NCI-H345 (cell line): ENCODE results near the gene CYCS.

ENCODE experiments used
- DNase-seq: peaks from one replicate; lab custom pipeline; 2025; lab: John Stamatoyannopoulos, UW

CYCS gene

DNA sequence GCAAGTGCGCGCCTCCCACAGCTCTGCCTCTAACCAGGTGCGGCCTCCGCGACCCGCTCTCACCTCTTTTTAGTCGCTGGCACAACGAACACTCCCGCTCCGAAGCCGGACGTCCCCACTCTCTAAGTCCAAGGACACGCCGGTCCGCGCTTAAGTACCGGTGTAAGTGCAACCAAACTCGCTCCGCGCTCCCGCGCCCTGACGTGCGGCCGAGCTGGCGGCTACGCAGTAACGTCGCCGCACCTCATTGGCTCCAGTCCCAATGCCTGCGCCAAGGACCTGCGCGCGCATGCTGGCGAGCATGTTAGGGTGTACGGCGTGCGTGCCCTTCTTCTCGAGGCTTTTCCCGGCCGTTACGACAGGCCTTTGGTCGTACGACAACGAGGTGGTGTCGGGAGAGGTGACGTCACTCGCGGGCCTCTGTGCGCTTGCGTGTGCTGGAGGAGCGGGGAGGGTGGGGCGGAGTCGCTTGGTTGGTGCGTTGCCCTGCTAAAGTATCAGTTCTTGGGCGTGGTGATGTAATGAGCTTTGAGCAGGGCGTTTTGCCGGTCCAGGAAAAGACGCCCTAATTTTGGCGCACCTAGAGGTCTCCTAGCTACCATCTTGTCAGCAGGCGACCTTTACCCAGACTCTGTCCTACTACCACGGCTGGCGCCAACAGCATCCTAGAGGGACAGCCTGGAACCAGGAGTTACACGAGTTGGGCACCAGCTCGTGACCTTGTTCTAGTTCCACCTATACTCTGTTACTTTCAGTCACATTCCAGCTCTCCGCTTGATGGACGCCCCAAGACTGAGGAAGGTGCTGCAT lies at the start of gene CYCS:
Gene CYCS (minus strand): TSS at position 124 of the 810 bp plus-strand sequence. CDS start 1,141 bp downstream, outside the sequence.
- peak; percentile 100 for DNase-seq

DNA sequence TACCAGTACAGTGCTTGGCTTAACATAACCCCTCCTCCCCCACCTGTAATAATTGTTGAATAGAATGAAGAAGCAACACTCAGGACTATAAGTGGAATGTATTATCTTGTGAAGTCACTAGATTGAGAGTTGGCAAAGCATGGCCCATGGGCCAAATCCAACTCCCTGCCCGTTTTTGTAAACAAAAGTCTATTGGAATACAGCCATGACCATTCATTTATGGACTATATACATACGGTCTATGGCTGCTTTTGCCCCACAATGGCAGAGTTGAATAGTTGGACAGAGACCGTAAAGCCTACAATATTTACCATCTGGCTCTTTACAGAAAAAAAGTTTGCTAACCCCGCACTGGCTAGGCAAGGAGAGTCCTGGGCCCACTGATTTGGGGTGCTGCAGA lies 48.1 kb upstream of the CYCS start:
- DNase-seq = no peak

DNA sequence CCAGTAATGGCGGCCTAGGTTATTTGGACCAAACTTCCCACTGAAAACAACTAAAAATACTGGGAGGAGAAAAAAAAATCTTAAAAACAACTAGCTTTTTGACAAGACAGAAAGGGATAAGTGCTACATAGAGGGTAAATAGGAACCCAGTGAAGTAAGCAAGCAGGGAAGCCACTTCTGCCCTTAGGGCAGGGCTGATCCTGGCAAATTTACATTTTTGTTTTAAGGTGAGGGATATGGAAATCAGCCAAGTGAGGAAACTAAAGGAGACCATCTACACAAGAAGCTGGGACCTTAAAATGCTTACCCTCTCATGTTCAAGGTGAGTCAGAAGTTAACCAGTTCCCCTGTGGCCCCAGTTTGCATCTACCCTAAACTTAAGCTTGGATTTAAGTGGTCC lies 46.5 kb upstream of the CYCS start:
- no peak for DNase-seq

DNA sequence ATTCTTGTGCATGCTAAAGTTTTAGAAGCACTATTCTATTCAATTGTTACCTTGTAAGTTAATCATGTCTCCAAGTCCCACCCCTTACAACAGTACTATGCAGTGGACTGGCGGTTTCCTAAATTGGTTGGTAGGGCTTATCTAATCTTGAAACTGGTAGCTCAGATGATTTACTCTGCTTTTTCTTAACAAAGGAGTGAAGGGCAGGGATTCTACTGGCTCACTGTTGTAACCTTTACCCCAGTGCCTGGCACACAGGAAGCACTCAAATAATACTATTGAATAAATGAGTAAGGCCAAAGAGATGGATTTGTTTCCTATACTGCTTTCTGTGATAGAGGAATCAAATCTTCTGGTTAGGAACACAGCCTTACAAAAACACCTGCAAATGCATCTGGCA lies 46.0 kb upstream of the CYCS start:
- DNase-seq = no peak

DNA sequence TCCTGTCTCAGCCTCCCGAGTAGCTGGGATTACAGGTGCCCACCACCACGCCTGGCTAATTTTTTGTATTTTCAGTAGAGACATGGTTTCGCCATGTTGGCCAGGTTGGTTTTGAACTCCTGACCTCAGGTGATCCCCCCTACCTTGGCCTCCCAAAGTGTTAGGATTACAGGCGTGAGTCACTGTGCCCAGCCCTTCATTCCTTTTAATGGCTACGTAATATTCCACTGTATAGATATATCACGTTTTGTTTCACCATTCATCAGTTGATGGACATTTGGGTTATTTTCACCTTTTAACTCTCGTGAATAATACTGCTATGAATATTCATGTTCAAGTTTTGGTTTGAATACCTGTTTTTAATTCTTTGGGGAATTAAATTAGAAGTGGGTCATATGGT lies 44.6 kb upstream of the CYCS start:
- no peak for DNase-seq

DNA sequence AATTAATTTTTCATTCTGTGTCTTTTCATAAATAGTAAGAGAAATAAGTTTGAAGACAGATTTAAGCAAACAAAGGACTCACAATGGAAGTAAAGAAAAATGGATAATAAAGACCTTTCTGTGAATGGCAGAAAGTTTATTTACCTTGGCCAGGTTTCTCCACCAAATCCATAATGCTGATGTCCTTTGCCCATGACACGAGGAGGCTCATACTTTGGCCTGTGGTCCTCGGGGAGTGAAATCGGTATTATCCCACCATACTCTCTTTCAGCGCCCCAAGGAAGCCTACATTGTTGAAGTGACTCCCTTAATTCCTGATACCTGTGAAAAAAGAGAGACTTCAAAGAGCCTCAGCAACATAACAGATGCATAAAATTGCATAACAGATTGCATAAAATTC lies 43.1 kb upstream of the CYCS start:
- no peak for DNase-seq

DNA sequence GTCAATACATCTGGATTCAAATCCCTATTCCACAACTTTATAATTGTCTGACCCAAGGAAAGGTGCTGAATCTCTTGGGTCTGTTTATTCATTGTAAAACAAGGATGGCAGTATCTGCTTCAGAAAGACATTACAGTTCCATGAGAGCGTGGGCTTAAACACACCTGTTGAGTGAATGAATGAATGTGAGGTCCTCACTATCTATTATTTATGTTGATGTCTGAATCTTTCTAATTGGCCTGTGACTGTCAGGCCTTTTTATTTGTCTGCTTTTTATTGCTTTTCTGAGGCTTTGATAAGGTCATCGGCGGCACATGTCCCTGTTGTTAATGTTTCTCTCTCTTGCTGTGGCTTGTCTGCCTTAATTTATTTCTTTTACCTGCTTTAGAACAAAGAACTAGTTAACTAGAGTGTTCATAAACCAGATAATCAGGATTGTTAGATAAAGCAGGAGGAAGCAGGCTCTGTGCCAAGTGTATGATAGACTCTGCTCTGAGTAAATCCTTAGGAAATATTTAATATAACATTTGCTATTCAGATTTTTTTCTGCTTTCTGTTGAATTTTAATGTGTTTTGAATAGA lies 42.3 kb upstream of the CYCS start:
- DNase-seq = peak; percentile 23

DNA sequence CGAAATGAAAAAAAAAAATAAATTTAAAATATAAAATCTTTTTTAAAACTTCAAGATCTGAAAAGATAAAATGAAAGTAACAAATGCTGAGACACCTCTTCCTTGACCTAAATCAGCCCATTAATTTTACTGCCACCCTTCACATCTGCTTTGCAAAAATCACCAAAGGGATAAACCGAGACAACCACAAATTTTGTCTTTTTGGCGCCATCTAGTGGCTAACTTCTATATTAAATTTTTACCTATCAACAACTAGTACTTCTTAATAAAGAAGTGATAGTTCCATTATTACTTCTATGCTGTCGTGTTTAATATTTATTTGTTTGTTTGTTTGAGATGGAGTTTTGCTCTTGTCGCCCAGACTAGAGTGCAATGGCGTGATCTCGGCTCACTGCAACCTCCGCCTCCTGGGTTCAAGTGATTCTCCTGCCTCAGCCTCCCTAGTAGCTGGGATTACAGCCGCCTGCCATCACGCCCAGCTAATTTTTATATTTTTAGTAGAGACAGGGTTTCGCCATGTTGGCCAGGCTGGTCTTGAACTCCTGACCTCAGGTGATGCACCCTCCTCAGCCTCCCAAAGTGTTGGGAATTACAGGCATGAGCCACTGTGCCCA lies 35.0 kb upstream of the CYCS start:
- DNase-seq = peak; percentile 57

DNA sequence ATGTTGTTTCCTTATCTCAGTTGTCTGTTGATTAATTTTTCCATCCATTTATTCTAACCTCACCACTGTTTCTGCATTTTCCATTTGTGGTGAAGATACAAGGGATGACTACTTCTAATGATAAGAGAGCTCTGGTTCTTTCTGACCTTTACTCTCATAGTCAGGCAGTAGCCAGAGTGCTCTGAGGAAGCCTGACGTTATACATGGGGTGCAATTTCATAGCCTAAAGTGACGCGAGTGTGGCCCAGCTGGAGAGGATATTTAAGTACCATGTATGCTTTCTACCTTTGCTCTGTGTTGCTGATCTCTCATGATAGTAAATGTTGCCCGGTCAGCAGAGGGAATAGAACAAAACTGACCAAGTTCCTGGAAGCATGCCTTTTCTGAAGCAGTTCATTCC lies 33.9 kb upstream of the CYCS start:
- DNase-seq = no peak

DNA sequence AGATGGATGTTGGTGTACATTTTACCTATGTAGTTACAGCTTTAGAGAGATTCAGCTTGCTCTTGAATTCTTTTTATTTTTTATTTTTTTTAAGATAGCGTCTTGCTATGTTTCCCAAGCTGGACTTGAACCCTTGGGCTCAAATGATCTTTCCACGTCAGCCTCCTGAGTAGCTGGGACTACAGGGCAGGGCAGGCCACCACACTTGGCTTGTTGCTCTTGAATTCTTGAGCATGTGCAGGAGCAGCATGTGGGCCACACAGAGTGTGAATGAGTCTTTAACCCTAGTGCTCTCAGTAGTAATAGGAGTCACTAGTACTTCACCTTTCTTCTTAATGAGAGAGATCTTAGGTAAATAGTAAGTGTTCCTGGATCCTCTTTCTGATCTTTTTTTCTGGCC lies 26.7 kb upstream of the CYCS start:
- no peak for DNase-seq

DNA sequence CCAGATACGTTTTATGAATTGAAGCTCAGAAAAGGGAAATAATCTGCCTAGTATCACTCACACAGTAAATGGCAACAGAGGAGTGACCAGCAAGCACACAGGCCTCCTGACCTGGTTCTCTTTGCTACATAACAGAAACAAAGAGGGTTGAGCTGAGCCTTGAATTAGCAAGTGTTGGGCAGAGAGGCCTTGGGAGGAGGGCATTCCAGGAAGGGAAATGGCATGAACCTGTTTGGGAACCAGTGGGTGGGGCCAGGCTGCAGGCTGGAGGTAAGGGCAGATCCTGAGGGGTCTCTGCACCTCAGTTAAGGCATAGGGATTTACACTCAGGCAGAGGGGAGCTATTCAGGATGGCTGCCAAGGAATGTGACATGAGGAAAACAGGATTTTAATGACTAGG lies 24.8 kb upstream of the CYCS start:
- no peak for DNase-seq

DNA sequence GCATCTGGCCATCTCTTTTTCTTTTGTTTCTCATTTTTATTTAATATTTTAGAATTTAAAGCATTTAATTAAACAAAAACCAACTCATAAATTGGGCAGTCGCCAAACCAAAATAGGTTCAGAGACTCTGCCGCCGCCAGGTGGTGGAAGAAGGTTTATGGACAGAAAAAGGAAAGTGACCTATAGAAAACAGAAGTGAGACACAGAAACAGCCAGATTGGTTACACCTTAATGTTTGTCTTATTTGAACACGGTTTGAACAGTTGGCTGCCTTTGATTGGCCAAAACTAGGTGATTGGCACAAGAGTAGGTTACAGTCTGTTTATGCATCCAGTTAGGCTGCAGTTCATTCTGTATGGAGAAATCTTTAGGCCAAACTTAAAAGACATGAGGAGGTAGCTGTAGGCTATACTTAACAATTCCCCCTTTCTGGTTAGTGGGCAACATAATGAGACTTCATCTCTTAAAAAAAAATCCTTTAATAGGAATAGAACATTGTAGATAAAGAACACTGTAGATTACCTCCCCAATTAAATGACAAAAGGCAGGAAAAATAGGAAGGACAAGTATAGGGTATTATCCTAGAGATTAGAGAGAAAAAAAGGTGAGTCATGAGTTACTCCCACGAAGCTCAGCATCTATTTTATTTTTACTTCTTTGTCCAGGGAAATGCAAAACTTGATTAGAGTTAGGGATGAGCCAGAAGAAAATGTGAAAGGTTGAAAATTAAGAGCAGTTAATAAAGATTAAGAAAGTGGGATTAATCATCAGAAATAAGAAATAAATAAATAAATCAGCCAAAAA lies 23.9 kb upstream of the CYCS start:
- no peak for DNase-seq

DNA sequence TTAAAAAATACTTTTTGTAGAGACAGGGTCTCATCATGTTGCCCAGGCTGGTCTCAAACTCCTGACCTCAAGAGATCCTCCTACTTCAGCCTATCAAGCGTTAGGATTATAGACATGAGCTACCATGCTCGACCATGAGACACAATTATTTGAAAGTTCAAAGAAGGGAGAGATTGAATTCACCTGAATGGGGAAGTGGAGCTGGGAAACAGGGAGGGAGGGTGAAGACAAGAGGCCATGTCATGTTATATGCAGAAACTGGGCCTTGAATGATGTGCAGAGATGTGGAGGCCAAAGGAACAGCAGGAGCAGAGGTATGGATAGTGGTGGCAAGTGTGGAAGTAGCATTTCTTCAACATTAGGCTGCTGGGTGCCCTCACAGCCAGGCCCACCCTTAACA lies 18.7 kb upstream of the CYCS start:
- DNase-seq = no peak

DNA sequence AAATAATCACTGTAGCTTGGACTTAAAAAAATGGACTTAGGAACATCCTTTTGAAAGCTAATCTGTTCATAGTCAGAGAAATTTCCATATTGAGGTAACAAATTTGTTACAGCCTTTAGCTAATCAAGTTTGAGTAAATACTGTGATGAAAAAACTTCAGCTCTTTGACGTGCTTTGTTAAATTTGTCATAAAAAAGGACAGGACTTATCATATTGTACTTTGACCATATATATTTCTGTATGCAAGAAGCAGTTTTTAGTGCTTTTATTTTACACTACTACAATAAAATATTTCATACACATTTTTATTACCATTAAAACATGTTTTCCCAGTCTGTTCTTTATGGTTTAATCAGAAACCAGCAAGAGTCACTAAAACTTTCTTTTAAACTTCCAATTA lies 14.5 kb upstream of the CYCS start:
- DNase-seq = no peak

DNA sequence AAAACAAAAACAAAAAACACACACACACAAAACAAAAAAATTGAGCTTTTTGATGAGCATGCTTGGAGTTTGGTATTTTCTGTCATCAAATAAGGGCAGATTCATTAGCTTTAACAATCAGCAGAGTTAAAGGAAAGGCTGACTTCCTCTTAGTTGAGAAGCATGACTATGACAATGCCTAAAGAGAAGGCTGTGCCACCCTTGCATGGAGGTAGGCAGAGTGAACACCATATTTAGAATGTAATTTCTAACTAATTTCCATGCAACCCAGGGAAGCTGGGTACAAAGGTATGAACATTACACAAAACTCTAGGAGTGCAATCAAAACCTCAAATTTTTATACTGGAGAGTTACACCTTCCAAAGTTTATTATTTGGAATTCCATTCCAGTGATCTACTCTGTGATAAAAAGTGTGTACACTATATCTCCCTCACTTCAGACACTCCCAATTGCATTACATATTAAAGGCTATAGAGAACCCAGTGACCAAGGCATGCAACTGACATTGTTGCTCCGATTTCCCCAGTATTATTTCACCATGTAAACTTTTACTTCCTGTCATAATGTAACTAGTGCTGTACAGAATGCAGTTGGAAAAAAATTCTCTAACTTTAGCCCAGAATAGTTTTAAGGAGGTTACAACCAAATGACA lies 9.4 kb upstream of the CYCS start:
- no peak for DNase-seq

DNA sequence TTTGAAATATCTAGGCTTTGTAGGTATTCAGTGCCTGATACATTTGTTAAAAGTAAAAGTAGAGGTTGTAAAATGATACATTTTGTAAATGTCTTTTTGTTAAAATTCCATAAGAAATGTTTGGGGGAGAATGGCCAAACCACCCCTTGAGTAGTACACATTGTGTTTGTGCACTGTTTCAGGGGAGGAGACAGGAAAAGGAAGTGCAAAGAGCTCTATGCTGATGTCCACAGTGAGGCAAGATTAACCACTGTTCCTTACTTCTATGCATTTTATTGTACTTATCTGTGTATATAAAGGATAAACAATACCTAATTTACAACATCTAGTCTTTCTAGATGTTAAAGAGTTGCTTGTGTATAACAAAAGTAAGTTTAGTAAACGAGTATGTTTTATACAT lies 7.4 kb upstream of the CYCS start:
- no peak for DNase-seq

DNA sequence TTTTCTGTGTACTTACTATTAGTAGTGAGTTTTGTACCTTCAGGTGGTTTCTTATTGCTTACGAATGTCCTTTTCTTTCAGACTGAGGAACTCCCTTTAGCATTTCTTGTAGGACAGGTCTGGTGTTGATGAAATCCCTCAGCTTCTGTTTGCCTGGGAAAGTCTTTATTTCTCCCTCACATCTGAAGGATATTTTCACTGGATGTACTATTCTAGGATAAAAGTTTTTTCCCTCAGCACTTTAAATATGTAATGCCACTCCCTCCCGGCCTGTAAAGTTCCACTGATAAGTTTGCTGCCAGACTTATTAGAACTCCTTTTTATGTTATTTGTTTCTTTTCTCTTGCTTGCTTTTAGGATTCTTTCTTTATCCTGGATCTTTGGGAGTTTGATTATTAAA lies 1.7 kb upstream of the CYCS start:
- no peak for DNase-seq

DNA sequence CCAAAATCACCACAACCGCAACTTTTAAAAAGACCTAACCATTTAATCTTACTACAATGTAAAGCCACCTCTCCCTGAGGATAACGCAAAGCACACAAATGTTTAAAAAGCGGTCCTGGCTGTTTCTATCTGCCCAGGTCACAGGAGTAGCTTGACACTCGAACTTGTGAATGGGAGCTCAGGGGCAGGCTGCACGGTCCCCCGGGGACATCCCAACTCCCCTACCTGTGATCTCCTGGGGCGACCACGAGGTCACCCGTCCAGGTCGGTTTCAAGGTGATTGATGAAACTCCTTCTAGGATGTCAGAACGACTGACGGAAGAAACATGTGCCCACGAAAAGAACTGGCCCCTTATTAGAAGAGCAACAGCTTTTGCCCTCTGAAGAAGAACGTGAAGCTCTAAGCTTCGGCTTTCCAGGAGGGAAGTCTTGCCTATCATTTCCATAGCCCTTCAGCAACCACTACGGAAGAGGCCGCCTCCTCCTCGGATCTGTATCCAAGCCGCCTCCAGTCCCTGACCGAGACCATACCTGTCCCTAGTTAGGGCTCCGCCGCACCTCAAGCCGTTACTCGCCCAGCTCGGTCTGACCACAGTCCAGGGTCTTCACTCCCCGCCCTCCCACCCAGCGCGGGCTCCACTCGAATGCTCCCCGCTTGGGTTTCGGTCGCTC lies 459 bp downstream of the CYCS start:
- DNase-seq = peak; percentile 31

DNA sequence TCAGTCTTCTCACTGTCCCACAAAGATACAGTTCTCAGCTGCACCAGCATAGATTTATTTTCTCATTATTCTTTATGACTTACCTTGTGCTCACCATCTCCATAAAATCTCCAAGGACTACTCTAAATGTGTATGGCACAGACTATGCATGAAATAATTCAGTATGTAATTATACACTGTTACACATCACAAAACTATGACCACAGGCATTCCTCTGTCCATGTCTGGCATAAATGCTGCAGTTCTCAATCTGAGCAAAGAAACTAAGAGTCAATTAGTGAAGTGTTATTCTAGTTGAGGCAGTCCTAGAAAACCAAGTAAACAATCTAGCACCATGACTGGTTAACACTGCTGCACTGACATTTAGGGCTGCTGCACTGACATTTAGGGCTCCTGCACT lies 2.7 kb downstream of the CYCS start:
- no peak for DNase-seq

DNA sequence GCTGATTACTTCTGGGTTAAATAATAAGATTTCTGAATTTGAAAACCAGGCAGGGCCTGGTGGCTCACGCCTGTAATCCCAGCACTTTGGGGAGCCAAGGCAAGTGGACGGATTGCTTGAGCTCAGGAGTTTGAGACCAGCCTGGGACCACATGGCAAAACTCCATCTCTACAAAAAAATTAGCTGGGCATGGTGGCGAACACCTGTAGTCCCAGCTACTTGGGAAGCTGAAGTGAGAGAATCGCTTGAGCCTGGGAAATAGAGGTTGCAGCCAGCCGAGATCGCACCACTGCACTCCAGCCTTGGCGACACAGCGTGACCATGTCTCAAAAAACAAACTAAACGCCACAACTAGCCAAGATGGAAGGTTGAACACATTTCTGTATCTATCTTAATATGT lies 3.5 kb downstream of the CYCS start:
- DNase-seq = no peak

DNA sequence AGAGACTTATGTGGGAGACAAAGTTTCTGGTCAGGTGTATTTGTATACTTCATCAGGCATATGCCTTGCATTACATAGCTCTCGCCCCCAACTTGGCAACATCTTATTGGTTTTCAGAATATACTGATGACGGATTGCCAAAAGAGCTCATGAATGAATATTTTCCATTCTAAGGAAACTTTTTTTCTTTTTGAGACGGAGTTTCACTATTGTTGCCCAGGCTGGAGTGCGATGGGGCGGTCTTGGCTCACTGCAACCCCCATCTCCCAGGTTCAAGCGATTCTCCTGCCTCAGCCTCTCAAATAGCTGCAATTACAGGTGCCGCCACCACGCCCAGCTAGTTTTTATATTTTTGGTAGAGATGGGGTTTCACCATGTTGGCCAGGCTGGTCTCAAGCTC lies 6.0 kb downstream of the CYCS start:
- DNase-seq = no peak
